ENCODE measurements around the gene MGST2. TPM values are rescaled to one million over a fixed set of nuclear protein-coding genes. Genes with fewer than 3 reads are reported as not detected.

The MGST2 gene
- total and polyA plus RNA-seq, 7 experiments from 2014 or later: 1.4 to 37.3 (median 2.5) TPM

GRCh38 chr4:139625482-139625881, 40.1 kb upstream of the MGST2 start:
- Histone ChIP-seq H3K4me1 (ENCODE audit: control insufficient read depth in 2 of 2, insufficient read depth in 2 of 2, low read length in 2 of 2) (no peaks in the 10 kb centered on the region), H3K4me3 (ENCODE audit: low read length) (no peak overlapping the region), H3K9me3 (ENCODE audit: control insufficient read depth in 2 of 3, low read length in 3 of 3) (no peaks in the 10 kb centered on the region), H3K27me3 (ENCODE audit: control insufficient read depth in 2 of 2, insufficient read depth in 2 of 2, low read length in 2 of 2) (no peaks in the 10 kb centered on the region), H3K36me3 (ENCODE audit: control insufficient read depth in 2 of 3, insufficient read depth in 3 of 3, low read length in 3 of 3) (no peaks in the 10 kb centered on the region), H3K27ac (ENCODE audit: low read depth, low read length) (no peak overlapping the region)
- H3K36me3 Mint-ChIP-seq: peaks cover 0 to 4% (median 0%) of the 10 kb centered on the region in 5 donors
- H3K4me1 Mint-ChIP-seq: no peaks in the 10 kb centered on the region
- CTCF ChIA-PET: no interaction called here
- ATAC-seq (no peak), DNase-seq (no peak)
- peaks cover 10 to 31% (median 15%) of the 10 kb centered on the region in 5 donors for H3K27me3 Mint-ChIP-seq
- H3K4me3 Mint-ChIP-seq: no peak overlapping the region
- no peak overlapping the region for H3K27ac Mint-ChIP-seq
- peaks cover 0 to under 1% (median 0%) of the 10 kb centered on the region in 11 donors for H3K9me3 Mint-ChIP-seq
- POLR2A ChIA-PET: no interaction called here
- intact Hi-C loops (cut with micrococcal nuclease): no loop called here

GRCh38 chr4:139628184-139629012, 37.2 kb upstream of the MGST2 start:
- H3K27ac Mint-ChIP-seq: no peak overlapping the region
- peaks cover 0 to 6% (median 0%) of the 10 kb centered on the region in 5 donors for H3K36me3 Mint-ChIP-seq
- peaks cover 2 to 32% (median 16%) of the 10 kb centered on the region in 5 donors for H3K27me3 Mint-ChIP-seq
- no peaks in the 10 kb centered on the region for H3K36me3 ChIP-seq (ENCODE audit: control insufficient read depth in 2 of 3, insufficient read depth in 3 of 3, low read length in 3 of 3)
- H3K27me3 ChIP-seq (ENCODE audit: control insufficient read depth in 2 of 2, insufficient read depth in 2 of 2, low read length in 2 of 2): no peaks in the 10 kb centered on the region
- H3K4me1 Mint-ChIP-seq: no peaks in the 10 kb centered on the region
- H3K9me3 ChIP-seq (ENCODE audit: control insufficient read depth in 2 of 3, low read length in 3 of 3): no peaks in the 10 kb centered on the region
- H3K27ac ChIP-seq (ENCODE audit: low read depth, low read length): no peak overlapping the region
- H3K4me3 ChIP-seq (ENCODE audit: low read length): no peak overlapping the region
- intact Hi-C loops (cut with micrococcal nuclease): no loop called here
- no peak for DNase-seq
- no peak overlapping the region for H3K4me3 Mint-ChIP-seq
- peaks cover 0 to 4% (median 0%) of the 10 kb centered on the region in 11 donors for H3K9me3 Mint-ChIP-seq
- no peak for ATAC-seq
- ChIA-PET POLR2A (no interaction called here), CTCF (no interaction called here)
- no peaks in the 10 kb centered on the region for H3K4me1 ChIP-seq (ENCODE audit: control insufficient read depth in 2 of 2, insufficient read depth in 2 of 2, low read length in 2 of 2)

GRCh38 chr4:139629436-139630125, 36.0 kb upstream of the MGST2 start:
- DNase-seq: no peak
- no peaks in the 10 kb centered on the region for H3K4me1 Mint-ChIP-seq
- Histone ChIP-seq H3K4me1 (ENCODE audit: control insufficient read depth in 2 of 2, insufficient read depth in 2 of 2, low read length in 2 of 2) (no peaks in the 10 kb centered on the region), H3K9me3 (ENCODE audit: control insufficient read depth in 2 of 3, low read length in 3 of 3) (no peaks in the 10 kb centered on the region), H3K27me3 (ENCODE audit: control insufficient read depth in 2 of 2, insufficient read depth in 2 of 2, low read length in 2 of 2) (no peaks in the 10 kb centered on the region), H3K36me3 (ENCODE audit: control insufficient read depth in 2 of 3, insufficient read depth in 3 of 3, low read length in 3 of 3) (no peaks in the 10 kb centered on the region), H3K4me3 (ENCODE audit: low read length) (no peak overlapping the region), H3K27ac (ENCODE audit: low read depth, low read length) (no peak overlapping the region)
- H3K27me3 Mint-ChIP-seq: peaks cover 6 to 33% (median 17%) of the 10 kb centered on the region in 5 donors
- ATAC-seq: no peak
- no peak overlapping the region for H3K27ac Mint-ChIP-seq
- H3K4me3 Mint-ChIP-seq: no peak overlapping the region
- peaks cover 0 to 6% (median 0%) of the 10 kb centered on the region in 5 donors for H3K36me3 Mint-ChIP-seq
- intact Hi-C loops (cut with micrococcal nuclease): no loop called here
- ChIA-PET CTCF (no interaction called here), POLR2A (no interaction called here)
- peaks cover 0 to 4% (median 0%) of the 10 kb centered on the region in 11 donors for H3K9me3 Mint-ChIP-seq

GRCh38 chr4:139630126-139630495, 35.5 kb upstream of the MGST2 start:
- ChIA-PET CTCF (no interaction called here), POLR2A (no interaction called here)
- no peak overlapping the region for H3K27ac ChIP-seq (ENCODE audit: low read depth, low read length)
- Mint-ChIP-seq H3K36me3 (peaks cover 0 to 6% (median 0%) of the 10 kb centered on the region in 5 donors), H3K4me1 (no peaks in the 10 kb centered on the region), H3K27me3 (peaks cover 7 to 33% (median 17%) of the 10 kb centered on the region in 5 donors), H3K9me3 (peaks cover 0 to 4% (median 0%) of the 10 kb centered on the region in 11 donors), H3K4me3 (no peak overlapping the region), H3K27ac (no peak overlapping the region)
- no peaks in the 10 kb centered on the region for H3K9me3 ChIP-seq (ENCODE audit: control insufficient read depth in 2 of 3, low read length in 3 of 3)
- DNase-seq (no peak), ATAC-seq (no peak)
- H3K4me3 ChIP-seq (ENCODE audit: low read length): no peak overlapping the region
- no peaks in the 10 kb centered on the region for H3K36me3 ChIP-seq (ENCODE audit: control insufficient read depth in 2 of 3, insufficient read depth in 3 of 3, low read length in 3 of 3)
- intact Hi-C loops (cut with micrococcal nuclease): no loop called here
- no peaks in the 10 kb centered on the region for H3K4me1 ChIP-seq (ENCODE audit: control insufficient read depth in 2 of 2, insufficient read depth in 2 of 2, low read length in 2 of 2)
- H3K27me3 ChIP-seq (ENCODE audit: control insufficient read depth in 2 of 2, insufficient read depth in 2 of 2, low read length in 2 of 2): no peaks in the 10 kb centered on the region

GRCh38 chr4:139630991-139631390, 34.6 kb upstream of the MGST2 start:
- no peak overlapping the region for H3K4me3 Mint-ChIP-seq
- POLR2A ChIA-PET: no interaction called here
- H3K27me3 Mint-ChIP-seq: peaks cover 9 to 38% (median 17%) of the 10 kb centered on the region in 5 donors
- Histone ChIP-seq H3K27me3 (ENCODE audit: control insufficient read depth in 2 of 2, insufficient read depth in 2 of 2, low read length in 2 of 2) (no peaks in the 10 kb centered on the region), H3K36me3 (ENCODE audit: control insufficient read depth in 2 of 3, insufficient read depth in 3 of 3, low read length in 3 of 3) (no peaks in the 10 kb centered on the region), H3K27ac (ENCODE audit: low read depth, low read length) (no peak overlapping the region), H3K4me1 (ENCODE audit: control insufficient read depth in 2 of 2, insufficient read depth in 2 of 2, low read length in 2 of 2) (no peaks in the 10 kb centered on the region), H3K4me3 (ENCODE audit: low read length) (no peak overlapping the region), H3K9me3 (ENCODE audit: control insufficient read depth in 2 of 3, low read length in 3 of 3) (no peaks in the 10 kb centered on the region)
- ATAC-seq: no peak
- no peaks in the 10 kb centered on the region for H3K4me1 Mint-ChIP-seq
- H3K36me3 Mint-ChIP-seq: peaks cover 0 to 6% (median 0%) of the 10 kb centered on the region in 5 donors
- peaks cover 0 to 4% (median 0%) of the 10 kb centered on the region in 11 donors for H3K9me3 Mint-ChIP-seq
- no peak overlapping the region for H3K27ac Mint-ChIP-seq
- CTCF ChIA-PET: no interaction called here
- intact Hi-C loops (cut with micrococcal nuclease): no loop called here
- DNase-seq: no peak

- Histone ChIP-seq H3K36me3 (ENCODE audit: control insufficient read depth in 2 of 3, insufficient read depth in 3 of 3, low read length in 3 of 3) (no peaks in the 10 kb centered on the region), H3K27me3 (ENCODE audit: control insufficient read depth in 2 of 2, insufficient read depth in 2 of 2, low read length in 2 of 2) (no peaks in the 10 kb centered on the region), H3K4me1 (ENCODE audit: control insufficient read depth in 2 of 2, insufficient read depth in 2 of 2, low read length in 2 of 2) (no peaks in the 10 kb centered on the region), H3K4me3 (ENCODE audit: low read length) (no peak overlapping the region), H3K27ac (ENCODE audit: low read depth, low read length) (no peak overlapping the region), H3K9me3 (ENCODE audit: control insufficient read depth in 2 of 3, low read length in 3 of 3) (no peaks in the 10 kb centered on the region)
- H3K27ac Mint-ChIP-seq: no peak overlapping the region
- POLR2A ChIA-PET: no interaction called here
- H3K27me3 Mint-ChIP-seq: peaks cover 14 to 36% (median 18%) of the 10 kb centered on the region in 5 donors
- DNase-seq (no peak), ATAC-seq (no peak)
- no peak overlapping the region for H3K4me3 Mint-ChIP-seq
- peaks cover 0 to 3% (median 0%) of the 10 kb centered on the region in 5 donors for H3K36me3 Mint-ChIP-seq
- peaks cover 0 to 8% (median 0%) of the 10 kb centered on the region in 11 donors for H3K9me3 Mint-ChIP-seq
- CTCF ChIA-PET: no interaction called here
- intact Hi-C loops (cut with micrococcal nuclease): no loop called here
- no peaks in the 10 kb centered on the region for H3K4me1 Mint-ChIP-seq
Observed at GRCh38 chr4:139631791-139632190, 33.8 kb upstream of the MGST2 start.
